ENCODE measurements around the gene ATOH8.
A peak's percentile ranks its signal among the peaks of the same experiment; 100 is the strongest.

The ATOH8 gene

GRCh38 chr2:85760872-85761271 lies 7.1 kb downstream of the ATOH8 start:
- Histone ChIP-seq H3K36me3 (ENCODE audit: insufficient read depth, low read length) (no peaks in the 10 kb centered on the region), H3K4me1 (ENCODE audit: insufficient read depth, low read length) (peaks cover 9% of the 10 kb centered on the region), H3K9ac (ENCODE audit: low read depth, low read length) (no peak overlapping the region), H3K9me3 (ENCODE audit: control insufficient read depth, insufficient read depth, low read length) (no peaks in the 10 kb centered on the region)

- peaks cover 15% of the 10 kb centered on the region for H3K4me1 ChIP-seq (ENCODE audit: insufficient read depth, low read length)
- H3K9ac ChIP-seq (ENCODE audit: low read depth, low read length), result no peak overlapping the region
- H3K36me3 ChIP-seq (ENCODE audit: insufficient read depth, low read length), result no peaks in the 10 kb centered on the region
- H3K9me3 ChIP-seq (ENCODE audit: control insufficient read depth, insufficient read depth, low read length), result no peaks in the 10 kb centered on the region
Measured at GRCh38 chr2:85761512-85761944, 7.7 kb downstream of the ATOH8 start.

- Histone ChIP-seq H3K9ac (ENCODE audit: low read depth, low read length) (no peak overlapping the region), H3K4me1 (ENCODE audit: insufficient read depth, low read length) (peaks cover 15% of the 10 kb centered on the region), H3K9me3 (ENCODE audit: control insufficient read depth, insufficient read depth, low read length) (no peaks in the 10 kb centered on the region), H3K36me3 (ENCODE audit: insufficient read depth, low read length) (no peaks in the 10 kb centered on the region)
Measured at GRCh38 chr2:85761946-85762345, 8.2 kb downstream of the ATOH8 start.

GRCh38 chr2:85763132-85763531 lies 9.3 kb downstream of the ATOH8 start:
- Histone ChIP-seq H3K4me1 (ENCODE audit: insufficient read depth, low read length) (peaks cover 15% of the 10 kb centered on the region), H3K9me3 (ENCODE audit: control insufficient read depth, insufficient read depth, low read length) (no peaks in the 10 kb centered on the region), H3K36me3 (ENCODE audit: insufficient read depth, low read length) (no peaks in the 10 kb centered on the region), H3K9ac (ENCODE audit: low read depth, low read length) (no peak overlapping the region)

- peaks cover 22% of the 10 kb centered on the region for H3K4me1 ChIP-seq (ENCODE audit: insufficient read depth, low read length)
- no peaks in the 10 kb centered on the region for H3K36me3 ChIP-seq (ENCODE audit: insufficient read depth, low read length)
- H3K9me3 ChIP-seq (ENCODE audit: control insufficient read depth, insufficient read depth, low read length), result no peaks in the 10 kb centered on the region
- no peak overlapping the region for H3K9ac ChIP-seq (ENCODE audit: low read depth, low read length)
Measured at GRCh38 chr2:85763831-85764230, 10.0 kb downstream of the ATOH8 start.

GRCh38 chr2:85765081-85765731 lies 11.4 kb downstream of the ATOH8 start:
- H3K4me1 ChIP-seq (ENCODE audit: insufficient read depth, low read length), result peaks cover 30% of the 10 kb centered on the region
- H3K9me3 ChIP-seq (ENCODE audit: control insufficient read depth, insufficient read depth, low read length), result no peaks in the 10 kb centered on the region
- no peaks in the 10 kb centered on the region for H3K36me3 ChIP-seq (ENCODE audit: insufficient read depth, low read length)
- H3K9ac ChIP-seq (ENCODE audit: low read depth, low read length), result peak overlapping the region; percentile 46; the same call in 1 of the 2 replicates

- Histone ChIP-seq H3K9me3 (ENCODE audit: control insufficient read depth, insufficient read depth, low read length) (no peaks in the 10 kb centered on the region), H3K36me3 (ENCODE audit: insufficient read depth, low read length) (no peaks in the 10 kb centered on the region), H3K9ac (ENCODE audit: low read depth, low read length) (no peak overlapping the region; the same call in 1 of the 2 replicates), H3K4me1 (ENCODE audit: insufficient read depth, low read length) (peaks cover 34% of the 10 kb centered on the region)
Measured at GRCh38 chr2:85766229-85766628, 12.4 kb downstream of the ATOH8 start.

- Histone ChIP-seq H3K4me1 (ENCODE audit: insufficient read depth, low read length) (peaks cover 48% of the 10 kb centered on the region), H3K9me3 (ENCODE audit: control insufficient read depth, insufficient read depth, low read length) (no peaks in the 10 kb centered on the region), H3K36me3 (ENCODE audit: insufficient read depth, low read length) (no peaks in the 10 kb centered on the region), H3K9ac (ENCODE audit: low read depth, low read length) (no peak overlapping the region)
Measured at GRCh38 chr2:85767803-85768665, 14.2 kb downstream of the ATOH8 start.

GRCh38 chr2:85768713-85769112 lies 14.9 kb downstream of the ATOH8 start:
- Histone ChIP-seq H3K9me3 (ENCODE audit: control insufficient read depth, insufficient read depth, low read length) (no peaks in the 10 kb centered on the region), H3K4me1 (ENCODE audit: insufficient read depth, low read length) (peaks cover 48% of the 10 kb centered on the region), H3K36me3 (ENCODE audit: insufficient read depth, low read length) (no peaks in the 10 kb centered on the region), H3K9ac (ENCODE audit: low read depth, low read length) (no peak overlapping the region)

- H3K4me1 ChIP-seq (ENCODE audit: insufficient read depth, low read length), result peaks cover 47% of the 10 kb centered on the region
- no peaks in the 10 kb centered on the region for H3K36me3 ChIP-seq (ENCODE audit: insufficient read depth, low read length)
- no peaks in the 10 kb centered on the region for H3K9me3 ChIP-seq (ENCODE audit: control insufficient read depth, insufficient read depth, low read length)
- H3K9ac ChIP-seq (ENCODE audit: low read depth, low read length), result no peak overlapping the region
Measured at GRCh38 chr2:85769236-85769982, 15.6 kb downstream of the ATOH8 start.

- H3K36me3 ChIP-seq (ENCODE audit: insufficient read depth, low read length), result no peaks in the 10 kb centered on the region
- no peaks in the 10 kb centered on the region for H3K9me3 ChIP-seq (ENCODE audit: control insufficient read depth, insufficient read depth, low read length)
- H3K4me1 ChIP-seq (ENCODE audit: insufficient read depth, low read length), result peaks cover 42% of the 10 kb centered on the region
- H3K9ac ChIP-seq (ENCODE audit: low read depth, low read length), result no peak overlapping the region
Measured at GRCh38 chr2:85769983-85770362, 16.2 kb downstream of the ATOH8 start.

GRCh38 chr2:85770369-85770768 lies 16.6 kb downstream of the ATOH8 start:
- no peaks in the 10 kb centered on the region for H3K9me3 ChIP-seq (ENCODE audit: control insufficient read depth, insufficient read depth, low read length)
- H3K36me3 ChIP-seq (ENCODE audit: insufficient read depth, low read length), result no peaks in the 10 kb centered on the region
- H3K9ac ChIP-seq (ENCODE audit: low read depth, low read length), result no peak overlapping the region
- peaks cover 42% of the 10 kb centered on the region for H3K4me1 ChIP-seq (ENCODE audit: insufficient read depth, low read length)

- Histone ChIP-seq H3K9me3 (ENCODE audit: control insufficient read depth, insufficient read depth, low read length) (no peaks in the 10 kb centered on the region), H3K4me1 (ENCODE audit: insufficient read depth, low read length) (peaks cover 39% of the 10 kb centered on the region), H3K36me3 (ENCODE audit: insufficient read depth, low read length) (no peaks in the 10 kb centered on the region), H3K9ac (ENCODE audit: low read depth, low read length) (no peak overlapping the region)
Measured at GRCh38 chr2:85770786-85771409, 17.1 kb downstream of the ATOH8 start.

- no peaks in the 10 kb centered on the region for H3K36me3 ChIP-seq (ENCODE audit: insufficient read depth, low read length)
- H3K9ac ChIP-seq (ENCODE audit: low read depth, low read length), result no peak overlapping the region
- H3K9me3 ChIP-seq (ENCODE audit: control insufficient read depth, insufficient read depth, low read length), result no peaks in the 10 kb centered on the region
- H3K4me1 ChIP-seq (ENCODE audit: insufficient read depth, low read length), result peaks cover 33% of the 10 kb centered on the region
Measured at GRCh38 chr2:85771486-85771885, 17.7 kb downstream of the ATOH8 start.
